NT2/D1 (cell line): ENCODE measurements around the gene AMIGO3.

Experiments used
- SUZ12 ChIP-seq: IDR thresholded peaks from 2 replicates; pipeline ENCODE4 v1.6.1; 2011; ENCODE audit not compliant: insufficient read length, insufficient read depth; ENCODE audit errors: extremely low read depth
- YY1 ChIP-seq: IDR thresholded peaks from 2 replicates; pipeline ENCODE4 v1.6.1; 2011; ENCODE audit not compliant: insufficient read length, insufficient read depth

GRCh38 chr3:49670940-49671290, 48.6 kb downstream of the AMIGO3 start:
- TF ChIP-seq YY1 (no peak), SUZ12 (no peak)
